ENCODE results near the gene ITGAL.
"Not testable (repeated sequence)": the region's sequence is repeated elsewhere in the genome, so short reads cannot be mapped to it uniquely, and the experiment has no call there.

ITGAL gene

GRCh38 chr16:30526137-30526822 lies 53.7 kb downstream of the ITGAL start, which contains the start of gene ZNF768:
ZNF768 (minus strand) TSS chr16:30526566; CDS start chr16:30526413, 153 bp downstream.
- DNase-seq (ENCODE audit: low read depth in 2 of 2) = no peak

- DNase-seq (ENCODE audit: low read depth in 2 of 2) = peak; percentile 75 to 89
Observed at GRCh38 chr16:30526823-30527634, 54.5 kb downstream of the ITGAL start.

DNA sequence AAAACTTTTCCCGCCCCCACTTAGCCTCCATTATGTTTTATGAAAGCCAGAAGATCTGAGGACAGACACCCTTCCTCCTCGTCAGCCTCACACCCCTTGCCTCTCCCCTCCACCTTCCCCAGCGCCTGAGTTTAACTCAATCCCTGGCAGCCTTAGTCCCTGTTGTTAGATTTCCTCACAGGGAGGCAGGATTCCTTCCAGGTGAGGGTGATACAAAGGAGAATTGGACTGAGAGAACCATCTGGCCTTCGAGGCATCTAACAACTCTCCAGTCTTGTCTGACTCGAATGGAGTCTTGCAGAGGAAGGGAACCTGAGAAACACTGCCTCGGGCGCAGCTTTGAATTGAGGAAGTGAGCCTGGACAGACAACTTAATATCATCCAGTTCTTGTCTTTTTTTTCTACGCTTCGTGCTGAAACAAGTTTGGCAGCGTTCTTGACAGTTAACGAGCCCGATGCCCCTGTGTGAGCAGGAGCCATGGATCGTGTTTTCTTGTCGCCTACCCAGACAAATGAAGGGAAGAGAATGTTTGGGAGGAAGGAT lies 55.2 kb downstream of the ITGAL start:
- no peak for DNase-seq (ENCODE audit: low read depth in 2 of 2)

DNA sequence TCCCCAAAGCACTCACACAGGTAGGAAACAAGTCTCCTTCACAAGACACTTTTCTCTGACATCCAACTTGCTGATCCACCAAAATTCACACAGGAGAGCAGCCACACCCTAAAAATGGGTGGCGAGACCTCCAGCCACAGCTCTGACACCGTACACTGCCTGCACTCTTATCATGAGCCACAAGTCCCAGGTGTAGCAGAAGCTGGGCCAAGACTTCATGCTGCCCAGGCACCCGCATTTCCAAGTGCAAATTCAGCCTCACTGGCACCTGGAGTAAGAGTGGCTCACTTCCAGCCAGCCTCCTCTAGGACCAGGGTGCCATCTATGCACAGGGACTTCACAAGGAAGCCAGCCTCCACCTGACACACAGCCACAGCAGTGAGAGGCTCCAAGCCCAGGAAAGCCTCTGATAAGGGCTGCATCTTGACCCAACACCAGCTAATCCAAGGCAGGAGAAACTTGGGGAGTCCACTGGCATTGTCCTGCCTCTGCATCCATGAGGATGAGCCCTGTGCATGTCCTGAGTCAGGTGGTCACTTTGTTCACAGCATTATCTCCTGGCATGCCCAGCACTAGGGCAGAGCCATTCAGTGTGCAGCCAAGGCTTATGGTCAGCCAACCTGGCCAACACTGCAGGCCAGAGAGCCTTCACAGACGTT lies 56.4 kb downstream of the ITGAL start:
- no peak for DNase-seq (ENCODE audit: low read depth in 2 of 2)

GRCh38 chr16:30530163-30531037 lies 57.9 kb downstream of the ITGAL start:
- no peak for DNase-seq (ENCODE audit: low read depth in 2 of 2)

- DNase-seq (ENCODE audit: low read depth in 2 of 2) = no peak
Observed at GRCh38 chr16:30532285-30533145, 60.0 kb downstream of the ITGAL start.

- no peak for DNase-seq (ENCODE audit: low read depth in 2 of 2)
Observed at GRCh38 chr16:30533146-30533522, 60.6 kb downstream of the ITGAL start.

DNA sequence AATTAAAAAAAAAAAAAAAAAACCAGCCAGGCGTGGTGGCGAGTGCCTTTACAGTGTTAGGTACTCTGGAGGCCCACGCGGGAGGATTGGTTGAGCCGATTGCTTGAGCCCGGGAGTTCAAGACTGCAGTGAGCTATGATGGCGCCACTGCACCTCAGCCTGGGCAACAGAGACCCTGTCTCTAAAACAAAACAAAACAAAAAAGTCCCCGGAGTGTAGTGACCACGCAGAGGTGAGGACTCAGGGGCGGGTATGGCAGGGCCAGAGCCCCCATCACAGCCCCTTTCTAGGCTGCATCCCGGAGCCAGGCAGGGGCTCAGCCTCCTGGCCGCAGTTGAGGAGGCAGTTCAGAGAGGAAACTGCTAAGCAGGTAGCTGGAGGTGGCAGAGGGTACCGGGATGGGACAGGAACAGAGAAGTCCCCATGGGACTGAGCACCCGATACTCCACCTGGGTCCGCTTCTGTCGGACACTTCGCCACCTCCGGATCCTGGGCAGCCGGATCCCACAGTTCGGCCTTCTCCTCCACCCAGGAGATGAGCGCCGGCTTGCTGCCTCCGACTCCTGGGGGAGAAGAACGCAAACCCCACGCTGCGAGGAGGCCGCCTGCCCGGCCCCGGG lies 61.3 kb downstream of the ITGAL start:
- DNase-seq (ENCODE audit: low read depth in 2 of 2) = no peak

DNA sequence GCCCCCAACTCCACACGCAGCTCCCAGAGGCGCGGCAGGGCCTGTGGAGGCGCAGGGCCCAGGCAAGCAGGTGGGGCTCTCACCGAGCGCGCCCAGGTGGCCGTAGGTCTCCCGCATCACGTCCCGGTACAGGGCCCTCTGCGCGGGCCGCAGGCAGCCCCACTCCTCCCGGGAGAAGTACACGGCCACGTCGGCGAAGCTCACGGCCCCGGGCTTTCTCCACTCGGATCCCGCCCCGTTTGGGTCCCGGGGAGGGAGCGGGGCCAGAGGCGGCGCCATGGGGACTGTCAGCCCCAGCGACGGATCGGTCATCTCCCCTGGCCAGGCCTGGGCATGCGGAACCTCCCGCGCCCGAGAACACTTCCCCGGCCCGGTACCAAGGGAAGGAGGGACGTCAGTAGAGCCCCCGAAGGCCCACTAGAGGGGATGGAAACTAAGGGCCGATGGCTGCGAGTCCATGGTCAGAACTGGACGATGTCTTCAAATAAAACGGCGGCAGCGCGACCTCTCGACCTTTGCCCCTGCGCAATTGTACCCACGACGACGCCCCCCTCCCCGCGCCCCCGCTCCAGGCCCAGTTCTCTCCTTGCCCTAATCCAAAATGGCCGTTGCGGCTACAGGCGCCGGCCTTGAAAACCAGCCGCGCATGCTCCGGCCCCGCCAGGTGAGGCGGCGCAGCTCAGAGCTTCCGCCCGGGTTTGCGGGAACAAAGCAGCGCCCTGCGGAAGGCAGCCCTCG lies 62.0 kb downstream of the ITGAL start, which contains the start of gene ZNF747:
Gene ZNF747 (minus strand): TSS at position 491 of the 738 bp plus-strand sequence. CDS start 179 bp downstream, at position 312.
- peak; percentile 85 to 90 for DNase-seq (ENCODE audit: low read depth in 2 of 2)

- DNase-seq (ENCODE audit: low read depth in 2 of 2) = no peak
Observed at GRCh38 chr16:30535106-30535776, 62.7 kb downstream of the ITGAL start.

- peak; percentile 47 to 52 for DNase-seq (ENCODE audit: low read depth in 2 of 2)
Observed at GRCh38 chr16:30535777-30536190, 63.2 kb downstream of the ITGAL start.

GRCh38 chr16:30536391-30537024 lies 64.0 kb downstream of the ITGAL start:
- DNase-seq (ENCODE audit: low read depth in 2 of 2) = not testable (repeated sequence)

GRCh38 chr16:30539000-30539964 lies 66.7 kb downstream of the ITGAL start:
- DNase-seq (ENCODE audit: low read depth in 2 of 2) = no peak

- not testable (repeated sequence) for DNase-seq (ENCODE audit: low read depth in 2 of 2)
Observed at GRCh38 chr16:30539986-30540526, 67.5 kb downstream of the ITGAL start.

GRCh38 chr16:30540916-30541464 lies 68.4 kb downstream of the ITGAL start:
- DNase-seq (ENCODE audit: low read depth in 2 of 2) = not testable (repeated sequence)
